PFSK-1 (cell line): ENCODE measurements around the gene NDUFB5.

ENCODE experiments used
- REST ChIP-seq, 2 experiments: IDR thresholded peaks; 2 replicates each; pipeline versions ENCODE4 v1.6.1 to v1.8.0; 2011 to 2012; ENCODE audit warnings: low read depth in 2 of 2, low read length in 2 of 2, control low read depth in 1 of 2, inconsistent platforms in 1 of 2, mild to moderate bottlenecking in 1 of 2, moderate library complexity in 1 of 2; ENCODE audit not compliant: insufficient read depth in 1 of 2
- TAF1 ChIP-seq: IDR thresholded peaks from 2 replicates; pipeline ENCODE4 v1.6.1; 2012; ENCODE audit warnings: low read length, control low read depth, borderline replicate concordance; ENCODE audit not compliant: insufficient read depth

GRCh38 chr3:179666030-179666429 lies 61.4 kb downstream of the NDUFB5 start:
- no peak for TF ChIP-seq TAF1
- no peak for TF ChIP-seq REST (IDR thresholded peaks at IDR 0.05; ENCODE audit: insufficient read depth in 1 of 2, low read depth in 2 of 2, low read length in 2 of 2)
